GM19351 (cell line): ENCODE results near the gene PIK3R2.

Experiments
- ATAC-seq: cut with Tn5 transposase; IDR thresholded peaks from one replicate; pipeline ENCODE4 v1.9.1; 2021; ENCODE audit warnings: mild to moderate bottlenecking, moderate library complexity; ENCODE audit not compliant: unreplicated experiment

Gene PIK3R2

DNA sequence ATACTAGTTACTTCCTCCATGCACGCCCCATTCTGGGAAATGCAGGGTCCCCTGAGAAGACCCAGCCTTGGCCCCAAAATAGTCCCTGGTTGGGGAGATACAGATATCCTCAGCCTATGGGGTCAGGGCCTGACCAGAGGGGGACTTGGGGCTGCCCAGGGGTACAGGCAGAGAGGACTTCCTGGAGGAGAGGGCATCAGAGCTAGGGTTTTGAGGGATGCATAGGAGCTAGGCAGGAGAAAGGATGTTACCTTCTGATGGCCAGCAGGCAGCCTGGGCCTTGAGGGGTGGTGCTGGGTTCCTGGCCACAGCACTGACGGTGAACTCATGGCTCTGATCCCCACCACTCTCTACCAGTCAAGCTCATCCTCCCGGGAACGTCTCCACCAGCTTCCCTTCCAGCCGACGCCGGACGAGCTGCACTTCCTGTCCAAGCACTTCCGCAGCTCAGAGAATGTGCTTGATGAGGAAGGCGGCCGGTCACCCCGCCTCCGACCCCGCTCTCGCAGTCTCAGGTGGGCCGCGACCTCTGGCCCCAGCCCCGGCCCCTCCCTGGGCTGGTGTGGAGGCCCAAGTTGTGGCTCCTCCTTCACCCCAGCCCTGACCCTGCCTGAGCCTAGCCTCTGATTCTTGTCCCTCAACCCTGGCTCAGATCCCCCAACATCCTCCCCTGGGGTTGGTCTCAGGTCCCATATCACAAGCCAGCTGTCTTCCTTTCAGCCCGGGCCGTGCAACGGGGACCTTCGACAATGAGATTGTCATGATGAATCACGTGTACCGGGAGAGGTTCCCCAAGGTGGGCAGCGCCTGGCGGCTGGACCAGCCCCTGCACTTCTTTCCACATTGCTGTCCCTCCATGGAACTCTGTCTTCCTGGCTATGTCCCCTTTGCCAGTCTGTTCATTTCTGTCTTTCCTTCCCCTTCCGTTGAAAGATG, 29.8 kb upstream of the PIK3R2 start:
- no peak for ATAC-seq

DNA sequence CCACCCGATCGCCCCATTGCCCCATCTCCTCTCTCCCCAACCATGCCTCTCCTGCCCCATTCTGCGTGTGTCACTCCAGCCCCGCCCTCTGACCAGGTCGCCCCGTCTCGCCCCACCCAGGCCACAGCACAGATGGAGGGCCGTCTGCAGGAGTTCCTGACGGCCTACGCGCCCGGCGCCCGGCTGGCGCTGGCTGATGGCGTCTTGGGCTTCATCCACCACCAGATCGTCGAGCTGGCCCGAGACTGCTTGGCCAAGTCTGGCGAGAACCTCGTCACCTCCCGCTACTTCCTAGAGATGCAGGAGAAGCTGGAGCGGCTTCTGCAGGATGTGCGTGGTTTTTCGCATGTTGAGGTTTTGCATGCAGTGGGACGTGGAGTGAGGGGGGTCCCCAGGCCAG, 29.1 kb upstream of the PIK3R2 start:
- no peak for ATAC-seq

DNA sequence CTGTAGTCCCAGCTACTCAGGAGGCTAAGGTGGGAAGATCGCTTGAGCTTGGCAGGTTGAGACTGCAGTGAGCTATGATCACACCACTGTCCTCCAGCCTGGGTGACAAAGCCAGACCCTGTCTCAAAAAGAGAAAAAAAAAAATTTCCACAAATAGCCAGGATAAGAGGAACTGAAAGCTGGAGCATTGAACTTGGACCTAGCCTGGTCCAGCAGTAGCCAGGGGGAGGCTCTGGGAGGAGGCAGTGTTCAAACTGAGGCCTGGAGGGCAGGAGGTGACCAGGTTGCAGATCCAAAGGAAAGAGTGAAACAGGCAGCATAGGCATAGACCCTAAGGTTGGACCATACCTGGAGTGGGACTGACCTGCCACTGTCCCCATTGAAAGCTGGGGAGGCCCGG, 26.9 kb upstream of the PIK3R2 start:
- ATAC-seq, result no peak

DNA sequence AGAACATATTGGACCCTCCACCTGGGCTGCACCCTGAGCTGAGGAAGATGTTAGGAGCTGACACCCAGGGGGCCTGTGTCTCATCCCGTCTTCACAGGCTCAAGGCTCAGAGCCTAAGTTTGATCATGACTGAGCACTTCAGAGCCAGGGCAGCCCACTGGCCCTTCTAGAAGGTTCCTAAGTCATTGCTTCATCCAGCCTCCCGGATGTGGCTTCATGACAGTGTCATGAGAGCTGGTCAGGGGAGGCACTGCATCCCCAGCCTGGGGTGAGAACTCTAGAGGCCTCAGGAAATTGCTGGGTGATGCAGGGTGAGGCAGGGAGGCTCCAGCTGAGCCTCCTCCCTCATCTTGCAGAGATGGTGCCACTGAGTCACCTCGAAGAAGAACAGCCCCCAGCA, 24.9 kb upstream of the PIK3R2 start:
- ATAC-seq, result no peak

DNA sequence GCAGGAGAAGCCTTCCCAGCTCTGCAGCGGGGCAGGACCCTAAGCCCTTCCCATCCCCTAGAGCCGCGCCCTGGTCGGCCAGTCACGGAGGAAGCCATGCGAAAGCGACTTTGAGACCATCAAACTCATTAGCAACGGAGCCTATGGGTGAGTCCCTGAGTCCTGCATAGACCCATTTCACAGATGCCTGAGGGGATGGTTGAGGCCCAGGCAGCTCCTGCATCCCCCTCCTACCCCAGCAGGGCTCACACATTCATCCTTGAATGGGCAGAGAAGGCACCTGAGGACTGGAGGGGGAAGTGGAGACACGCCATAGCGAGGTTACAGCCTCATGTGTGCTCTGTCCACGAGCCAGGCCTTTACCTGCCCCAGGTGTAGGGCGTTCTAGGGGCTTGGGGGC, 24.2 kb upstream of the PIK3R2 start:
- ATAC-seq, result no peak

DNA sequence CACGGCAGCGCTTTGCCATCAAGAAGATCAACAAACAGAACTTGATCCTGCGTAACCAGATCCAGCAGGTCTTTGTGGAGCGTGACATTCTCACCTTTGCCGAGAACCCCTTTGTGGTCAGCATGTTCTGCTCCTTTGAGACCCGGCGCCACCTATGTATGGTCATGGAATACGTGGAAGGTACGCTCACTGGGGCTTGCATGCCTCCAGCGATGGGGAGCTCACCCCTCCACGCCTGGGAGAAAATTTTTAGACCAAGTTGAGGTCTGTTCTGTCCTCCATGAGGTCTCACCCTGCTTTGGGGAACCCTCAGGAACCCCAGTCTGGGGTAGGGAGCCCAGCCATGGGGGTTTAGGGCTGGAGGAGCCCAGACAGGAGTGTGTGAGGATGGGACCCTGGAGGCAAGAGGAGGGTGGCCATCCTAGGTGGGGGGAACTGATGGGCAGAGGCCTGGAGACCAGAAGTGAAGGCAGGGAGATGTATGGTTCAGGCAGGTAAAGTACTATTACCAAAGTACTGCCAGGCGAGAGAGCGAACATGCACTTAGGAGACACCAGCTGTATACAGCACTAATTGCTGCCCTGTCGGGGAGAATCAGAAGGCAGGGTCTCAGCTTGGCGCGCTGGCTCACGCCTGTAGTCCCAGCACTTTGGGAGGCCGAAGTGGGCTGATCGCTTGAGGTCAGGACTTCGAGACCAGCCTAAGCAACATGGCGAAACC, 22.3 kb upstream of the PIK3R2 start:
- ATAC-seq, result no peak

DNA sequence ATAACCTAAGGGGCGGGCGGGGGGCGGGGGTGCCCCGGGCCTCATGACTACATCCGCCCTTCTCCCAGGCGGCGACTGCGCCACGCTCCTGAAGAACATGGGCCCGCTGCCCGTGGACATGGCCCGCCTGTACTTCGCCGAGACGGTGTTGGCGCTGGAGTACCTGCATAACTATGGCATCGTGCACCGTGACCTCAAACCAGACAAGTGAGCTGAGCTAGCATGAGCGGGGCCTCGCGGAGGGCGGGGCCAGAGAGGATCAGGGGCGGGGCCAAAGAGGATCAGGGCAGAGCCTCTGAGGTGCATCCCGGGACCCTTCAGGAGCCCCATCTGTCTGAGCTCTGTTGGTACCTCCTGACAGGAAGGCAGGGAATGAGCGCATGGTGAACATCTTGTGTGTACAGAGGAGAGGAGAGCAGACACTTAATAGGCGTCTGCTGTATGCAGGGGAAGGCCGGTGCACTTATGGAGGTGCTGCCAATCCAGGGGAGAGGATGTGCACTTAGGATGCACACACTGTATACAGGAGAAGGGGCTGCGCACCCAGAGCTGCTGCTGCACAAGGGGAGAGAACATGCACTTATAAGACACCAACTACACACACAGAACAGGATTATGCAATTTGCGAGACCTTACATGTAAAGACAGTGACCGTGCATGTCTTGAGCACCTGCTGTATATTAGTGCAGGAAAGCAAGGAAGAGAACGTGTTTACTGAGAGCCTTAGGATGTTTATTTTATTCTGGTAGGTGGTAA, 20.9 kb upstream of the PIK3R2 start:
- no peak for ATAC-seq

DNA sequence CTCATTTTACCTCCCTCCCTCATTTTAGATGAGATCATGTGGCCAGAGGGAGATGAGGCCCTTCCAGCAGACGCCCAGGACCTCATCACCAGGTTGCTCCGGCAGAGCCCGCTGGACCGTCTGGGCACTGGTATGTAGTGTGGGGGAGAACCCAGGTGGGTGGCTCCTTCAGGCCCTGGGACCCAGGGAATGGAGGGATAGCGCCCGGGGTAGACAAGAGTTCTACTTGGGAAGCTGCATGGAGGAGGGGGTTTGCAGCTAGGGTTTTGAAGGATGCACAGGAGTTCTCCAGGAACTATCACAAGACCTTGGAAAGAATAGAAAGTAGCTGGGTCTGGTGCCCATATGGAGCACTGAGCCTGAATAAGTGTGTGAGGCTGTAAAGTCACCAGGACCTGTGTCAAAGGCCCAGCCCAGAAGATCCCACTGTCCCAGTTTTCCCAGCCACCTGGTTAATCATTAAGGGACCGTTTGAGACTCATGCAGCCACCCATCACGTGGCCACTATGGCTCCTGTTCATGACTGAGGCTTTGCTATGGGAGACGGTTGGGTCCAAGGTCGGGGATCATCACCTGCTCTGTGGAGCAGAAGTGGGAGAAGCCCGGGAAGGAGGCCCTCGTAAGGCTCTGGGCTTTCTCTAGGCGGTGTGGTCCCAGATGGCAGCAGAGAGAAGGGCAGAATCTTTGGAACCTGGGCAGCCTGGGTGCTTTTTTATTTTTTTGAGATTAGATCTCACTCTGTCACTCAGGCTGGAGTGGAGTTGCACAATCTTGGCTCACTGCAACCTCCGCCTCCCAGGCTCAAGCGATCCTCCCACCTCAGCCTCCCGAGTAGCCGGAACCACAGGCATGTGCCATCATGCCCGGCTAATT, 17.0 kb upstream of the PIK3R2 start:
- ATAC-seq, result no peak

DNA sequence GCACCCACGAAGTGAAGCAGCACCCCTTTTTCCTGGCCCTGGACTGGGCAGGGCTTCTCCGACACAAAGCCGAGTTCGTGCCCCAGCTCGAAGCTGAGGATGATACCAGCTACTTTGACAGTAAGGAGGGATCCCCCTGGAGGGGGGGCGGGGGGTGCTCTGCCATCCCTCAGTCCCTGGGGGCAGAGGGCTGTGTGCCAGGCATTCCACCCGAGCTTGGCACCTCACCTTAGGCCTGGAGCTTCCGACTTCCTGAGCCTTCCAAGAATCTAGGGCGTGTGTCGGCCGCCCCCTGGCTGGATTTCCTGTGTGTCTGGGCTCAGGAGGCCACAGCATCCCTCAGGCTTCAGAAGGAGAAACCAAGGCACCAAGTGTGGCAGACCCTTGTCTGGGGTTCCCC, 15.7 kb upstream of the PIK3R2 start:
- no peak for ATAC-seq

DNA sequence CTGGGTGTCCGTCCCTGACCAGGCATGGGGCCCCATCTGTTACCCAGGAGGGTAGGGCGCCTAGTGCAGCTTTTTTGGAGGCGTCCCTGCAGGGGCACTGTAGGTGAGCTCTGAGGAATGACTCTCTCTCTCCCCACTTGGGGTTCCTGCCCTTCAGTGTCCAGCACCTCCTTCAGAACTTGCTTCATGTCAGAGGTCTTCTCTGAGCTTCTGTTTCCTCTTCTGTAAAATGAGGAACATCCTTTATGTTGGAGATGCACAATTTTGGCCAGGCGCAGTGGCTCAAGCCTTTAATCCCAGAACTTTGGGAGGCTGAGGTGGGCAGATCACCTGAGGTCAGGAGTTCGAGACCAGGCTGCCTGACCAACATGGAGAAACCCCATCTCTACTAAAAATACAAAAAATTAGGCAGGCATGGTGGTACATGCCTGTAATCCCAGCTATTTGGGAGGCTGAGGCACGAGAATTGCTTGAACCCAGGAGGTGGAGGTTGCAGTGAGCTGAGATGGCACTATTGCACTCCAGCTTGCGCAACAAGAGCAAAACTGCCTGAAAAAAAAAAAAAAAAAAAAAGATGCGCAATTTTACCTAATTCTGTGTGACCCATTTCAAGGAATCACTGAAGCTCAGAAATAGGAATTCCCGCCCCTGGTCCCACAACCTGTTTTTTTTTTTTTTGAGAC, 15.2 kb upstream of the PIK3R2 start:
- ATAC-seq, result no peak

DNA sequence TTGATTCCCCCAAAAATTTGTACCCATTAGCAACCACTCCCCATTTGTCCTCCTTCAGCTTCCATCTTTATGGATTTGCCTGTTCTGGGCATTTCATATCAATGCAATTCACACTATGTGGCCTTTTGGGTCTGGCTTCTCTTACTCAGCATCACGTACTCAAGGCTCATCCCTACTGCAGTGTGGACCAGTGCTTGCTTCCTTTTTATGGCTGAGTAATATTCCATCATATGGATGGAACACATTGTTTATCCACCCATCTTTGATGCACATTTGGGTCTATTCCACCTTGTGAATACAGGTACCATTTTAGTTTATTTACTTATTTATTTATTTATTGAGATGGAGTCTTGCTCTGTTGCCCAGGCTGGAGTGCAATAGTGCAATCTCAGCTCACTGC, 12.5 kb upstream of the PIK3R2 start:
- ATAC-seq, result no peak

DNA sequence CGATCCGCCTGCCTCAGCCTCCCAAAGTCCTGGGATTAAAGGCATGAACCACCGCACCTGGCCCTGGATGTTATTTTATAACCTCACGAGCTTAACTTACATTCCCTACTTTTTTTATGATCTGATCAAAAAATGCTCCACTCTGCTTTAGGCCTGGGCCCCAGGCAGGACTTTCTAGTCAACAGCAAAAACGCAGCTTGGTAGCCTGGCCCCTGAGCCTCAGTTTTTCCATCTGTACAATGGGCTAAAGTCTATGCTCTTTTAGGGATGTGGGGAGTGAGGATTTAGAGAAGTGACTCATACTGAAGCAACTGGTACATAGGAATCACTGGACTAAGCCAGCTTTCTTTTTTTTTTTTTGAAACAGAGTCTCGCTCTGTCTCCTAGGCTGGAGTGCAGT, 11.9 kb upstream of the PIK3R2 start:
- ATAC-seq, result no peak

DNA sequence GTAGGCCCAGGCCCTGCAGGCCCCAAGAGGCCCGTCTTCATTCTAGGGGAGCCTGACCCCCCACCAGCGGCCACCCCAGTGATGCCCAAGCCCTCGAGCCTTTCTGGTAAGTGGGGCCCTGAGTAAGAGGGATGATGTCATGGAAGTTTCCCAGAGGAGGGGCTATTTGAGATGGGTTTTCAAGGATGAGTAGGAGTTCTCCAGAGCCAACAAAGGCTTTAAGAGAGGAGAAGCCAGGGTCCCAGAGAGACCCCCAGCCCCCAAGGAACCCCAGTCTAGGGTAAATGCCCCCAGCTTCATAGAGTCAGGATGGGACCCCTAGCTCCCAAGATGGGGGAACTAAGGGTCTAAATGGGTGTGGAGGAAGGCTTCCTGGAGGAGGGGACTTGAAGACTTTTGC, 9.1 kb upstream of the PIK3R2 start:
- no peak for ATAC-seq

DNA sequence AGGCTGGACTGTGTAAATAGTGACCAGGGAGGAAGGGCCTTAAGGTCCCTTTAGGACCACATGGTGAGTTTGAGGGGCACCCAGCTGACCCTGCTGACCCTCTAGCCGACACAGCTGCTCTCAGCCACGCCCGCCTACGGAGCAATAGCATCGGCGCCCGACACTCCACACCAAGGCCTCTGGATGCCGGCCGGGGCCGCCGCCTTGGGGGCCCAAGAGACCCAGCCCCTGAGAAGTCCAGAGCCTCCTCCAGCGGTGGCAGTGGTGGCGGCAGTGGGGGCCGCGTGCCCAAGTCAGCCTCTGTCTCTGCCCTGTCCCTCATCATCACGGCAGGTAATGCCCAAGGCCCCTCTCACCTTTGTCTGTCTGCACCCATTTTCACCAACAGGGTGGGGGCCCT, 8.6 kb upstream of the PIK3R2 start:
- ATAC-seq, result no peak

DNA sequence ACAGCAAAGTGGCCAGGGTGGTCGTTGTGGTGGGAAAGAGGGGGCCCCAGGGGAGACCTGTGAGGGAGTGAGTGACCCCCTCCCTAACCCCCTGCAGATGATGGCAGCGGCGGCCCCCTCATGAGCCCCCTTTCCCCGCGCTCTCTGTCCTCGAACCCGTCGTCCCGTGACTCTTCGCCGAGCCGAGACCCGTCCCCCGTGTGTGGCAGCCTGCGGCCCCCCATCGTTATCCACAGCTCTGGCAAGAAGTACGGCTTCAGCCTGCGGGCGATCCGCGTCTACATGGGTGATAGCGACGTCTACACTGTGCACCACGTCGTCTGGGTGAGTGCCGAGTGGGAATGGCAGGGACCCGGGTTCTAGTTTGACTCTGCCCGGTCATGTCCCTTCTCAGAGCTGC, 8.1 kb upstream of the PIK3R2 start:
- ATAC-seq, result no peak

DNA sequence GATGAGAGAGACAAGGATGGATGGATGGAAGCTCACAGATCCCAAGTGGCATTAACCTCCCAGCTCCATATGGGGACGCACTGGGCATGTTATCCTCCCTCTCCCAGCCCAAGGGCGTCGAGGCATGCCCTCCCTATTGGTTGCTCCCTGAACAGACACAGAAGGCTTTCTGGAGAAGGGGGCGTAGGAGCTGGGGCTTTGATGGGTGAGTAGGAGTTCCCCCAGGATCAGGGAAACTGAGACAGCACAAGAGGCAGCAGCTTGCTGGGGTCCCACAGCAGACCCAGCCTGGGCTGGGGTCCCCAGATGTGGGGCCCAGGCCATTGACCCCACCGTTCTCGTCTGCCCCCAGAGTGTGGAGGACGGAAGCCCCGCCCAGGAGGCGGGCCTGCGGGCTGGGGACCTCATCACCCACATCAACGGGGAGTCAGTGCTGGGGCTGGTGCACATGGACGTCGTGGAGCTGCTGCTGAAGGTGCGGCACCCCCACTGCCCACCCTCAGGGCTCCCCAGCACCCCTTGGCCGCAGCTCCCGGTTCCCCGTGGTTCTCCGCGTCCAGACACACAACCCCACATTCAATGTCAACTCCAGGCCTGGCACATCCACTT, 7.5 kb upstream of the PIK3R2 start:
- ATAC-seq, result no peak

DNA sequence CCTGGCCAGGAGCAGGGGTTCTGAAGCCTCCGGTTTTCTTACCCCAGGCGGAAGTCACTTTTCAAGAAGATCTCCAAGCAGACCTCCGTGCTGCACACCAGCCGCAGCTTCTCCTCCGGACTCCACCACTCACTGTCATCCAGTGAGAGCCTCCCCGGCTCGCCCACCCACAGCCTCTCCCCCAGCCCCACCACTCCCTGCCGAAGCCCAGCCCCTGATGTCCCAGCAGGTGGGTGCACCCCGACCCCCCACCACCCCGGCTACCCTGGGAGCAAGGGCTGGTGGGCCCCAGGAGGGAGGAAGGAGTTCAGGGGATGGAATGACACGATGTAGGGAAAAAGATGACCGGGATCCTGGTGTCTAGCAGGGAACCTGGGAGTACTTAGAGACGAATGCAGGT, 5.6 kb upstream of the PIK3R2 start:
- ATAC-seq, result no peak

DNA sequence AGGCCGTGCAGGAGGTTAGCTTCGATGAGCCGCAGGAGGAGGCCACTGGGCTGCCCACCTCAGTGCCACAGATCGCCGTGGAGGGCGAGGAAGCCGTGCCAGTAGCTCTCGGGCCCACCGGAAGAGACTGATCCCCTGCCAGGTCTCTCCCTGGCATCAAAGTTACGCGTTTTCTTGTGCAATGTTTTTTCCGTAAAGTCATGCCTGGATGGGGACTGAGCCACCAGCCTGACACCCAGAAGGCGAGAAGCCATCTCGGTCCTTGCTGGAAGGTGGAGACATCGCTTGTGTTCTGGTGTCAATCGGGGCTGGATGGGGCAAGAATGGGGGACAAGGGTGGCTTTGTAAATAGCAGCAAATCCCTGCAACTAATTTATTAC, 3.4 kb upstream of the PIK3R2 start:
- no peak for ATAC-seq

DNA sequence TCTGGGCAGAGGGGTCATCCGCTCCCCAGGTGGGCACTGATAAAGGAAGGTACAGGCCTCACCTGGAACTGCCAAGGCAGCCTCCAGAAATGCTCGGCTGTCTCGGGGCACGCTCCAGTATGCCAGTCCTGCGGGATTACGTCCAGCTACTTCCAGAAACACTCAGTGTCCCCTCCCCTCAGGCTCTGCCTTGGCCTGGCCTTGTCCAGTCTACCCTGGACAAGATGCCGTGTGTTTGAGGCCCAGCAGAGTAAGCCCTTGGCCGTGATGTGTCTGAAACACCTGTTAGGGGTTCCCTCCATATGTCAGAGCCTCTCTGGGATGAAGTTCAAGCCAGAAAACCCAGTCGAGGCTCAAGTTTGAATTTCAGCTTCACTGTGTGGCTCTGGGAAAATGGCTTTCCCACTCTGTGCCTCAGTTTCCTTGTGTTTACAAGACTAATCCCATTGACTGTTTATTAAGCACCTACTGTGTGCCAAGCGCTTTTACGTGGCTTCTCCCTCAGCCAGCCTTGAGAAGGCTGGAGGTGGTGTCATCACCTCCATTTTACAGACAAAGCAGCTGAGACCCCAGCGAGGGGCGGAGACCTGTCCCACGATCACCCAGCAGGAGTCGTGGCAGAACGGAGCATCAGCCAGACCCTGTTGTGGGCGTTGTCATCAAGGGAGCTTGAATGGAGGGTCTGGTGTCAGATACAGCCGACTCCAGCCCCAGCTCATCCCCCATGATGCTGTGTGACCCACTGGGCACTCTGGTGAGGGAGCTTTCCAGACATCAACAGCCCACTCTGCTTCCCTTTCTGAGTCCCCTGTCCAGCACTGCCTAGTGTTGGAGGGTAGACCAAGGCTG, 2.0 kb upstream of the PIK3R2 start:
- no peak for ATAC-seq
